Stimulated activated naive CD8-positive, alpha-beta T cell treated with anti-CD3 and anti-CD28 coated beads, Interleukin-15, Interleukin-2, amounts not matched to agents 100 ng/mL and 50 ng/mL, for 24 hours (primary cell): ENCODE results near the gene EXPH5.
"Not testable (repeated sequence)": the region's sequence is repeated elsewhere in the genome, so short reads cannot be mapped to it uniquely, and the experiment has no call there.

Experiments used
- H3K27ac Mint-ChIP-seq: one replicate; pipeline ENCODE4 v1.8.0; 2021; ENCODE audit warnings: mild to moderate bottlenecking, mixed read lengths
- H3K27me3 Mint-ChIP-seq: one replicate; pipeline ENCODE4 v1.8.0; 2021; ENCODE audit warnings: mixed read lengths
- H3K36me3 Mint-ChIP-seq: one replicate; pipeline ENCODE4 v1.8.0; 2021; ENCODE audit warnings: low read depth, mixed read lengths
- H3K4me1 Mint-ChIP-seq: one replicate; pipeline ENCODE4 v1.8.0; 2021; ENCODE audit warnings: low read depth, mixed read lengths
- H3K4me3 Mint-ChIP-seq: one replicate; pipeline ENCODE4 v1.8.0; 2021; ENCODE audit warnings: mild to moderate bottlenecking, mixed read lengths
- H3K9me3 Mint-ChIP-seq: one replicate; pipeline ENCODE4 v1.8.0; 2021; ENCODE audit warnings: mixed read lengths

The EXPH5 gene

GRCh38 chr11:108593214-108593922, at the start of gene EXPH5:
Gene EXPH5, minus strand, starts transcription at chr11:108593768. Its CDS starts 232 bp downstream, at chr11:108593536.
- peaks cover 18% of the 10 kb centered on the region for H3K4me1 Mint-ChIP-seq
- no peaks in the 10 kb centered on the region for H3K9me3 Mint-ChIP-seq
- H3K27ac Mint-ChIP-seq: peak within 1 kb of the TSS; percentile 92
- peak within 1 kb of the TSS; percentile 93 for H3K4me3 Mint-ChIP-seq
- peaks cover 29% of the 10 kb centered on the region for H3K27me3 Mint-ChIP-seq
- no peaks in the 10 kb centered on the region for H3K36me3 Mint-ChIP-seq

GRCh38 chr11:108641752-108642151, 48.2 kb upstream of the EXPH5 start:
- not testable (repeated sequence) for H3K36me3 Mint-ChIP-seq, H3K27ac Mint-ChIP-seq, H3K4me1 Mint-ChIP-seq, H3K4me3 Mint-ChIP-seq, H3K27me3 Mint-ChIP-seq, H3K9me3 Mint-ChIP-seq

- peaks cover 16% of the 10 kb centered on the region for H3K27me3 Mint-ChIP-seq
- H3K4me1 Mint-ChIP-seq: no peaks in the 10 kb centered on the region
- H3K9me3 Mint-ChIP-seq: no peaks in the 10 kb centered on the region
- H3K4me3 Mint-ChIP-seq: no peak overlapping the region
- no peaks in the 10 kb centered on the region for H3K36me3 Mint-ChIP-seq
- no peak overlapping the region for H3K27ac Mint-ChIP-seq
Measured at GRCh38 chr11:108639146-108639545, 45.6 kb upstream of the EXPH5 start.

DNA sequence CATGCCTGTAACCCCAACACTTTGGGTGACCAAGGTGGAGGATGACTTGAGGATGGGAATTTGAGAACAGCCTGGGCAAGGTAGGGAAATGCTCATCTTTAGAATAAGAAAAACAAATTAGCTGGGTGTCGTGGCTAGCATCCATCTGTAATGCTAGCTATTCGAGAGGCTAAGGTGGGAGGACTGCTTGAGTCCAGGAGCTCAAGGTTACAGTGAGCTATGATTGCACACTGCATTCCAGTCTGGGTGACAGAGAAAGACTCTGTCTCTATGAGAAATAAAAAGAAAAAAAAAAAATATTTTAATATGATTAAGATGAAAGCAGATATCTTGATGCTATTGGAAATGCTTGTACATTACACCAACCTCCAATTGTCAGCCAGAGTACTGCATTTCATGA, 42.7 kb upstream of the EXPH5 start:
- Mint-ChIP-seq H3K4me1 (no peaks in the 10 kb centered on the region), H3K36me3 (no peaks in the 10 kb centered on the region), H3K27me3 (peaks cover 23% of the 10 kb centered on the region), H3K27ac (no peak overlapping the region), H3K4me3 (no peak overlapping the region), H3K9me3 (no peaks in the 10 kb centered on the region)

DNA sequence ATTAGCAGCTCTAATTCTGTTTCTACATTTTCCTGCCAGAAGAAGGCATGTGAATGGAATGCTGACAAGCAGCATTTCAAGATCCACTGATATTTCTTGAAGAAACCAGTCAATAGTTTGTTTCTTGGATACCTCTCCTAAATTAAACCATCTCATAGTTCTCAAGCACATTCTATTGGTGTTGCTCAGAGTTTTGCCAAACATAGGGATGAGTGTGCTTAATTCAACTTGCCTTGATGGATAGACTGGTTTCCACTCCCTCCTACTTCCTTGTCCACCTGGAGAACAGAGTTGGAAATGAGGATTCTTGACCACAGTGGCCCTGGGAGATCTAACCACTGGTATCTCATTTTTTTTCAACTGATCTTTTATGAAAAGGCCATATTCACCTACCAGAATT, 41.5 kb upstream of the EXPH5 start:
- H3K9me3 Mint-ChIP-seq: no peaks in the 10 kb centered on the region
- H3K27ac Mint-ChIP-seq: no peak overlapping the region
- H3K4me1 Mint-ChIP-seq: no peaks in the 10 kb centered on the region
- H3K36me3 Mint-ChIP-seq: no peaks in the 10 kb centered on the region
- peaks cover 23% of the 10 kb centered on the region for H3K27me3 Mint-ChIP-seq
- no peak overlapping the region for H3K4me3 Mint-ChIP-seq

GRCh38 chr11:108632041-108632704, 38.6 kb upstream of the EXPH5 start:
- no peaks in the 10 kb centered on the region for H3K9me3 Mint-ChIP-seq
- no peak overlapping the region for H3K27ac Mint-ChIP-seq
- no peaks in the 10 kb centered on the region for H3K4me1 Mint-ChIP-seq
- H3K27me3 Mint-ChIP-seq: peaks cover 26% of the 10 kb centered on the region
- no peaks in the 10 kb centered on the region for H3K36me3 Mint-ChIP-seq
- no peak overlapping the region for H3K4me3 Mint-ChIP-seq

DNA sequence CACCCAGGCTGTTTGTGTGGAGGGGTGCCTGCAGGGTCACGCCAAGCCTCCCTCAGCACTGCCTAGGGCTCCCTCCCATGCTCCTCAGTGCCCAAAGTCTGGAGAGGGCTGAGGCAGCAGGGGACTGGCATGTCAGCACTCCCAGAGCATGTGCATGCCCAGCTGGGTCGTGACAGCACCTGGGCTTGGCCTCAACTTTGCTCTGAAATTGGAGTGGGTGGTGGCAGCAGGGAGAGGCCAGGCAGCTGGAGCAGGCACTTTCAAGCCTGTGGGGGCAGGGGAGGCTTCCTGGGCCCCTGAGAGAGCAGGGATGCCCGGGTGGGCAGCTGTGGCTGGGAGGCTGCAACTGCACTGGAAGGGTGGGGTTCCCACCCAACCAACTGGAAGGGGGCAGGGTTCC, 35.7 kb upstream of the EXPH5 start:
- H3K36me3 Mint-ChIP-seq: no peaks in the 10 kb centered on the region

DNA sequence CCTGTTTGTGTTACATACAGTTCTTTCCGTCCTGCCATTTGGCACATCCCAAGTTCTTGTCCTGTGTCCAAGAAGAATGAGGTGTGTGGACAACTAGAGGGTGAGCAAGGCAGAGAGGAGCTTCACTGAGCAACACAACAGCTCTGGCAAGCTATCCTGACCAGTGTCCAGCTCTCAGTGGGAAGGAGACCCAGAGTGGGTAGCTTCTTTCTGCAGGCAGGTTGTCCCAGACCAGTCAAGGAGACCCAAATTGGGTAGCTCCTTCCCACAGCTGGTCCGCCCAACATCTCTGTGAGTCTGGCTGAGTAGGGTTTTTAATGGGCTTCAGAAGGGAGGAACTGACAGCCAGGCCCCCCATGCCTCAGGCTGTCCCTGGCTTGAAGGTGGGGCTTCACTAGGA, 35.2 kb upstream of the EXPH5 start:
- H3K36me3 Mint-ChIP-seq: no peaks in the 10 kb centered on the region
- H3K27me3 Mint-ChIP-seq: peaks cover 24% of the 10 kb centered on the region
- H3K27ac Mint-ChIP-seq: no peak overlapping the region
- peaks cover 16% of the 10 kb centered on the region for H3K4me1 Mint-ChIP-seq
- no peak overlapping the region for H3K4me3 Mint-ChIP-seq
- no peaks in the 10 kb centered on the region for H3K9me3 Mint-ChIP-seq

More for the DNA sequence above, 35.7 kb upstream of the EXPH5 start:
- H3K27ac Mint-ChIP-seq: no peak overlapping the region
- H3K4me3 Mint-ChIP-seq: no peak overlapping the region
- no peaks in the 10 kb centered on the region for H3K9me3 Mint-ChIP-seq
- peaks cover 11% of the 10 kb centered on the region for H3K4me1 Mint-ChIP-seq
- peaks cover 24% of the 10 kb centered on the region for H3K27me3 Mint-ChIP-seq

- peaks cover 24% of the 10 kb centered on the region for H3K27me3 Mint-ChIP-seq
- peaks cover 19% of the 10 kb centered on the region for H3K4me1 Mint-ChIP-seq
- H3K36me3 Mint-ChIP-seq: no peaks in the 10 kb centered on the region
- no peak overlapping the region for H3K4me3 Mint-ChIP-seq
- no peaks in the 10 kb centered on the region for H3K9me3 Mint-ChIP-seq
- no peak overlapping the region for H3K27ac Mint-ChIP-seq
Measured at GRCh38 chr11:108628326-108628725, 34.8 kb upstream of the EXPH5 start.

DNA sequence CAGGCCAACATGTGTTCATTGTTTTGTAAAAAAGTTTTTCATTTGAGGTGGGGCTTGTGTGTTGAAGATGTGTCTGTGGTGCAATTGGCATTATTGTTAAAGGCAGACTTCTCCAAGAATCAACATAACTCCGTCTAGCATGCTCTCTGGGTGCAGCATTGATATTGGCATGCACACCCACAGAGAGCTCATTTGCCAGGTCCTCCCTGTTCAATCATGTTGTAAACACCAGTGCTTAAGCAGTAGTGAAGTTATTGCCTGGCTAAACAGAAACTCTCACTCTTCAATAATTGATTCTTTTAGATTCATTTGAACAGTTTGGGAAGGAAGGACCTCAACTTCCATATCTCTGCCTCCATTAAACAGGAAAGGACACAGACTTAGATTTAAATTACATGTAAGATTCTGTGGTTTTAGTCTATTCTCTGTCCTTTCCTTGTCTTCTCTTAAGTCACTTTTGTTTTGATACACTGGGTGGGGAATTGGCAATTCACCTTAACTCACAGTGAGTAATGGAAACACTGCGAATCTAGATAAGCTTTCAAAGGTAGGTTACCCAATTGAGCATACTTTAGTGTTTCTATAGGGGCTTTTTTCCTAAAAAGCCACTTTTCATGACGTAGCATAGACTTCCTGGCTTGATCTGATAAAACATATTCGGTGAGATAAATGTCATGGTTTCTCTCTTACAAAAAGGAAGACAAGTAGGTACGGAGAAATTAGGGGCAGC, 30.8 kb upstream of the EXPH5 start:
- H3K9me3 Mint-ChIP-seq: no peaks in the 10 kb centered on the region
- H3K27me3 Mint-ChIP-seq: peaks cover 33% of the 10 kb centered on the region
- H3K4me3 Mint-ChIP-seq: peak overlapping the region; percentile 17
- peak overlapping the region; percentile 34 for H3K27ac Mint-ChIP-seq
- peaks cover 32% of the 10 kb centered on the region for H3K4me1 Mint-ChIP-seq
- H3K36me3 Mint-ChIP-seq: no peaks in the 10 kb centered on the region

DNA sequence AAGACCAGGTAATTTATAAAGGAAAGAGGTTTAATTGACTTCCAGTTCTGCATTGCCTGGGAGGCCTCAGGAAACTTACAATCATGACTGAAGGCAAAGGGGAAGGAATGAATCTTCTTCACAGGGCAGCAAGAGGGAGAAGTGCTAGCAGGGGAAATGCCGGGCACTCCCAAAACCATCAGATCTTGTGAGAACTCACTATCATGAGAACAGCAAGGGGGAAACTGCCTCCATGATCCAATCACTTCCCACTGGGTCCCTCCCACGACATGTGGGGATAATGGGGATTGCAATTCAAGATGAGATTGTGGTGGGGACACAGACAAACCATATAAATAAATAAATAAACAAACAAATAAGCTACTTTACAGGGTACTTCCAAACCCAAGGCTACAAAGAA, 28.8 kb upstream of the EXPH5 start:
- Mint-ChIP-seq H3K27ac (no peak overlapping the region), H3K36me3 (no peaks in the 10 kb centered on the region), H3K27me3 (peaks cover 36% of the 10 kb centered on the region), H3K4me1 (peaks cover 32% of the 10 kb centered on the region), H3K4me3 (no peak overlapping the region), H3K9me3 (no peaks in the 10 kb centered on the region)

DNA sequence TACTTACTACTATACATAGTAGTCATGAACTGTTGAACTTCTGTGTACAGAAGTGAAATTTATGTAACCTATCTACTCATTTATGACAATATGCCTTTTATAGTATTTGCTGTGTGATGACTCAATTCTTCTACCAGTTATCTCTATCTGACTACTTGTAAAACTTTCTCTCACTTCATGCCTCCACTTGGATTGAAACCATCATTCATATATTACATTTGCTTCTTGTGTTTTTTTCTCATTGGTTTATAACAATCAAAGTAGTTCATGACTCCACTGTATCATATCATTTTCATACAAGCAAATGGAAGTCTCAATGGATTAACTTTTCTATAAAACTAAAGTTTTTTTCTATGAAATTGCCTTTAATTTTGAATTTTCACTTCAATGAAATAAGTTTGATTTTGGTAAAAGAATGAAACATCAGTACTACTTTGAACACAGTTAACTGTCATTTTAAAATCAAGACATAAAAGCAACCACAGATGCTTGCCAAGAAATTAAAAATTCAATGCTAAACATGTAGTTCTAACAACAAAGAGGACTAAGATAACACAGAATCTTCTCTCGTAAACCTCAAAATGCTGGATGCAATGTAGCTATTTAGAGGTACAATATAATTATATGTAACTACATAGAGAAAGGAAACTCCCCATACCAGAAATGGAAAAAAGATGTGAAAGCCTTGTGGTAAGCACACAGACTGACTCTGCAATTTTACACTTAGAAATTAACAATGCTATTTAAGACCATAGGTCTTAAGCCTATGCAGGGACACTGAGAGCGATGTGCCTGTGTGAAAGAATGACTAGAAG, 27.6 kb upstream of the EXPH5 start:
- Mint-ChIP-seq H3K4me1 (peaks cover 32% of the 10 kb centered on the region), H3K27ac (peak overlapping the region; percentile 16), H3K36me3 (no peaks in the 10 kb centered on the region), H3K27me3 (peaks cover 34% of the 10 kb centered on the region), H3K9me3 (no peaks in the 10 kb centered on the region), H3K4me3 (peak overlapping the region; percentile 14)

DNA sequence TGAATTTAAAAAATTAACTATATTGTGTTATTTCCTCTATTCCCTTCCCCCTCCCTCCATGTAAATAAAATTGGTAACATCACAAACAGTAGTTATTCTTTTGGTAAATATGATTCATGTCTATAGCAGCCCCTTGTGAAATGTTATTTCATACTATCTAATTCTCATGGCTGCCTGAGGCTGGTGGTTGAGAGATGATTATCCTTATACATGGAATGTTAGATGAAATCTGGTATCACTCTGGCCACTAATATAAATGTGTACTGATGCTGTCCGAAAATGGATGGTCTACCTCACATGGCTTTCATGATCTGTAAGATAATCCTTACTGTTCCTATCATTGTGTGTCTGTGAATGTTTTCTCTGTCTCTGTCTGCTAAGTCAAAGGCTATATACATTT, 25.0 kb upstream of the EXPH5 start:
- Mint-ChIP-seq H3K36me3 (no peaks in the 10 kb centered on the region), H3K27ac (no peak overlapping the region), H3K4me3 (no peak overlapping the region), H3K4me1 (peaks cover 13% of the 10 kb centered on the region), H3K9me3 (no peaks in the 10 kb centered on the region), H3K27me3 (peaks cover 30% of the 10 kb centered on the region)

DNA sequence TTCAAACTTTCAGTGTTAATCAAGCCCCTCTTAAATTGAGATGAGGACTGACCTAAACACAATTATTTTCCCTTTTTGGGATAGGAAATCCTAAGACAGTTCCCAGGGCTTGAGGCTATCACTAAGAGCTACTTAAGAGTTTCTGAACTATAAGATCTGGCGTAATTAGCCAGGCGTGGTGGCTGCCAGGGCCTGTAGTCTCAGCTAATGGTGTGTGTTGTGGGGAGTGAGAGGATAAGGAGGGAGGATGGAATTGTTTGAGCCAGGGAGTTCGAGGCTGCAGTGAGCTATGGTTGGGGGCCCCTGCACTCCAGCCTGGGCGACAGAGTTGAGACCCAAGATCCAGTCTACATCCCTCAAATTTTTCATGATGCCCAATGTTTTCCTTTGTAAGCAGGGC, 23.5 kb upstream of the EXPH5 start:
- Mint-ChIP-seq H3K27ac (no peak overlapping the region), H3K4me3 (no peak overlapping the region), H3K4me1 (peaks cover 12% of the 10 kb centered on the region), H3K27me3 (peaks cover 23% of the 10 kb centered on the region), H3K36me3 (no peaks in the 10 kb centered on the region), H3K9me3 (no peaks in the 10 kb centered on the region)

DNA sequence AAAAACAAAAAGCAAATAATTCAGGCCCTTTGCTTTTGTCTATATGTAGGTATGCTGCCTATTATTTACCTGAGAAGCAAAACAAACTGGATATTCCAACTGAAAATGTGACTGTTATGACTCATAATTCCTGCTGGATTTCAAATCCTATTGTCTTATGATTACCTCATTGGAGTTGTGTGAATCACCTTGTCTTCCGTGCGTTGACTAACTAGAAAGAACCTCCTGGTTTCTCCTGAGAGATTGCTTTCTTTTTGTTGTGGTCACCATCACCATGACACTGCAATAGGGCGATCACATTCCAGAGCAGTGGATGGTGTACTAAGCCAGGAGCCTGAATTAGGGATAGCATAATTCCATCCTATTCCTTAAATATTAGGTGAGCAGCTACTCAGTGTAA, 23.0 kb upstream of the EXPH5 start:
- no peaks in the 10 kb centered on the region for H3K36me3 Mint-ChIP-seq
- H3K9me3 Mint-ChIP-seq: no peaks in the 10 kb centered on the region
- peaks cover 10% of the 10 kb centered on the region for H3K4me1 Mint-ChIP-seq
- peaks cover 24% of the 10 kb centered on the region for H3K27me3 Mint-ChIP-seq
- H3K4me3 Mint-ChIP-seq: no peak overlapping the region
- no peak overlapping the region for H3K27ac Mint-ChIP-seq
